Right lobe of liver (tissue), 6 donors: ENCODE measurements around the gene PTGER1. TPM values are rescaled to one million over a fixed set of nuclear protein-coding genes. Genes with fewer than 3 reads are reported as not detected.
"Not testable (repeated sequence)": the region's sequence is repeated elsewhere in the genome, so short reads cannot be mapped to it uniquely, and the experiment has no call there.

ENCODE experiments used
- ATAC-seq, 4 donors: fragments of 200-7000 bp; cut with Tn5 transposase; one replicate each; pipeline ENCODE4 v1.9.1; 2020; ENCODE audit warnings: mild to moderate bottlenecking in 4 of 4, moderate library complexity in 4 of 4
- DNase-seq, 3 donors: peaks; one replicate each; pipeline ENCODE4 v3.0.0-alpha.2; 2020
- H3K27ac ChIP-seq, 3 donors: fragments of 200-600 bp; one replicate each; pipeline ENCODE4 v1.8.0; 2022
- H3K27me3 ChIP-seq, 2 donors: fragments of 200-600 bp; one replicate each; pipeline ENCODE4 v1.8.0; 2022
- H3K36me3 ChIP-seq, 4 donors: fragments of 200-600 bp; sonication (generic) in 1 of 4; one replicate each; pipeline versions ENCODE4 v1.5.1 to v1.8.0; 2017 to 2022; ENCODE audit warnings: control low read depth in 1 of 4
- H3K4me1 ChIP-seq, 4 donors: fragments of 200-600 bp; sonication (generic) in 1 of 4; one replicate each; pipeline versions ENCODE4 v1.5.1 to v1.8.0; 2017 to 2022; ENCODE audit warnings: control low read depth in 1 of 4
- H3K4me3 ChIP-seq, 3 donors: fragments of 200-600 bp; one replicate each; pipeline ENCODE4 v1.8.0; 2022
- H3K9me3 ChIP-seq, 4 donors: fragments of 200-600 bp; sonication (generic) in 1 of 4; one replicate each; pipeline versions ENCODE4 v1.5.1 to v1.8.0; 2017 to 2022; ENCODE audit warnings: control low read depth in 1 of 4
- POLR2A ChIP-seq: fragments of 450-650 bp; IDR thresholded peaks from one replicate; pipeline ENCODE4 v1.6.1; 2017; ENCODE audit warnings: antibody characterized with exemption, mild to moderate bottlenecking
- WGBS: methylation state at CpG from one replicate; pipeline ENCODE4 v1.1.6; 2018; ENCODE audit warnings: low coverage, low lambda C conversion rate; ENCODE audit not compliant: insufficient coverage; ENCODE audit errors: missing lambda C conversion rate; 5-methylcytosine and 5-hydroxymethylcytosine counted together
- intact Hi-C, 2 donors: fragments of 100-400 bp; cut with DNase I; formaldehyde crosslinking; loops; one replicate each; pipeline versions ENCODE4 v1.11.2 to v1.14.1; 2022
- total RNA-seq, 6 experiments: library from RNA; depleted of rRNA in 2 of 6; stranded (reverse); fragments of >200 nt in 2 of 6; fragmentation: NEBNext Ultra II Directional in 3 of 6; extraction: Animal tissue kit (Norgen Biotek cat#: 25700) in 3 of 6; gene quantifications; one replicate each; pipeline versions ENCODE4 v1.1.0 to v1.2.4, GENCODE V29; 2016 to 2023
- TF ChIP-seq, protein P1 (sequence below), 4 donors: fragments of 200-600 bp in 3 of 4; fragments of 450-650 bp in 1 of 4; IDR thresholded peaks; one replicate each; pipeline versions ENCODE4 v1.5.1 to v1.8.0; 2016 to 2022; ENCODE audit warnings: antibody characterized with exemption in 4 of 4, mild to moderate bottlenecking in 2 of 4
- donor health status: DM: no; HTN: yes; CAD: no.
- donor health status: DM: no; HTN: no; CAD: no.
- donor health status: DM: no; HTN: no; CAD: no.
- donor health status: DM: no; HTN: yes; CAD: no.
- donor health status: DM: no; HTN: yes; CAD: no.

Gene PTGER1
- total RNA-seq, 6 experiments from 2014 or later, result 0.16 to 0.32 (median 0.29) TPM; not detected in 2

DNA sequence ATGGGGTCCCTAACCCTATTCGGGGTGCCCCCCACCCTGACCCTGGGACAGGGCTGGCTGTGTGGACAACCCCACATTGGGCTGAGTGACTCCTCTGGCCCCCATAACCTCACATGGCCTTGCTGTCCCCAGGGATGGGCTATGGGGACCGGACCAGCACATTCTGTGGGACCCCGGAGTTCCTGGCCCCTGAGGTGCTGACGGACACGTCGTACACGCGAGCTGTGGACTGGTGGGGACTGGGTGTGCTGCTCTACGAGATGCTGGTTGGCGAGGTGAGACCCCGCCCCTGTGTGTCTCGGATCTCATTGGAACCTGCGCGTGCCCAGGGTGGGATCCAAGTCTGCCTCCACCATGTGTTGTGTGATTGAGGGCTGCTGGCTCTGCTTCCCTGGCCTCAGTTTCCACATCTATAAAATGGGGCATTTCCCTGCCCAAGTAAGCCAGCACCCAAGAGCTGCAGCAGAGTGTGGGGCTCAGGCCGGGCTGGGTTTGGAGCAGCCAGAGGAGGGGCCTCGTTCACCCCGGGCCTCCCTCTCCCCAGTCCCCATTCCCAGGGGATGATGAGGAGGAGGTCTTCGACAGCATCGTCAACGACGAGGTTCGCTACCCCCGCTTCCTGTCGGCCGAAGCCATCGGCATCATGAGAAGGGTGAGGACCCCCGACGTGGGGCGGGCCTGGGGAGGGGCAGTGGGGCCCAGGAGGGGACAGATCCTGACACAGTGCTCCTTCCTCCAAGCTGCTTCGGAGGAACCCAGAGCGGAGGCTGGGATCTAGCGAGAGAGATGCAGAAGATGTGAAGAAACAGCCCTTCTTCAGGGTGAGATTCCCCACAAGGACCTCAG lies 4.9 kb downstream of the PTGER1 start:
- H3K9me3 ChIP-seq, result no peaks in the 10 kb centered on the region
- intact Hi-C loops, result no loop called here
- TF ChIP-seq POLR2A, result no peak
- no peak overlapping the region for H3K4me3 ChIP-seq
- WGBS, result no CpG with 5 or more reads among the region's 32 CpGs
- H3K36me3 ChIP-seq, result peaks cover 0 to 18% (median under 1%) of the 10 kb centered on the region in 4 donors
- no peak overlapping the region for H3K27ac ChIP-seq
- H3K4me1 ChIP-seq, result peaks cover 0 to 19% (median 4%) of the 10 kb centered on the region in 4 donors
- ATAC-seq, result no peak
- no peak for DNase-seq
- no peaks in the 10 kb centered on the region for H3K27me3 ChIP-seq

DNA sequence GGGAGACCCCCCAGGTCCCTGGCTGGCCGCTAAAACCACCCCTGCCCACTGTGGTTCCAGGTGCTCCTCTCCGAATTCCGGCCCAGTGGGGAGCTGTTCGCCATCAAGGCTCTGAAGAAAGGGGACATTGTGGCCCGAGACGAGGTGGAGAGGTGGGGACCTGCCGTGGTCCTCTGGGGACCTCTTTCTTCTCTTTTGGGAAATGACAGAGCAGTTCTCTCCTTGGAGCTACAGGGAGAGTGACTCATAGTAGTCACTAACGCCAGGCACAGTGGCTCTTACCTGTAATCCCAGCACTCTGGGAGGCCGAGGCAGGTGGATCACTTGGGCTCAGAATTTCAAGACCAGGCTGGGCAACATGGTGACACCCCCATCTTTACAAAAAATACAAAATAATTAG lies 7.3 kb downstream of the PTGER1 start:
- Histone ChIP-seq H3K9me3 (no peaks in the 10 kb centered on the region), H3K27ac (no peak overlapping the region), H3K36me3 (peaks cover 0 to 27% (median 5%) of the 10 kb centered on the region in 4 donors), H3K27me3 (no peaks in the 10 kb centered on the region), H3K4me1 (peaks cover 0 to 8% (median 4%) of the 10 kb centered on the region in 4 donors), H3K4me3 (no peak overlapping the region)
- intact Hi-C loops, result no loop called here
- 73% methylated on average over 7 of the region's 9 CpGs for WGBS
- DNase-seq (no peak), ATAC-seq (no peak)
- TF ChIP-seq, protein P1, sequence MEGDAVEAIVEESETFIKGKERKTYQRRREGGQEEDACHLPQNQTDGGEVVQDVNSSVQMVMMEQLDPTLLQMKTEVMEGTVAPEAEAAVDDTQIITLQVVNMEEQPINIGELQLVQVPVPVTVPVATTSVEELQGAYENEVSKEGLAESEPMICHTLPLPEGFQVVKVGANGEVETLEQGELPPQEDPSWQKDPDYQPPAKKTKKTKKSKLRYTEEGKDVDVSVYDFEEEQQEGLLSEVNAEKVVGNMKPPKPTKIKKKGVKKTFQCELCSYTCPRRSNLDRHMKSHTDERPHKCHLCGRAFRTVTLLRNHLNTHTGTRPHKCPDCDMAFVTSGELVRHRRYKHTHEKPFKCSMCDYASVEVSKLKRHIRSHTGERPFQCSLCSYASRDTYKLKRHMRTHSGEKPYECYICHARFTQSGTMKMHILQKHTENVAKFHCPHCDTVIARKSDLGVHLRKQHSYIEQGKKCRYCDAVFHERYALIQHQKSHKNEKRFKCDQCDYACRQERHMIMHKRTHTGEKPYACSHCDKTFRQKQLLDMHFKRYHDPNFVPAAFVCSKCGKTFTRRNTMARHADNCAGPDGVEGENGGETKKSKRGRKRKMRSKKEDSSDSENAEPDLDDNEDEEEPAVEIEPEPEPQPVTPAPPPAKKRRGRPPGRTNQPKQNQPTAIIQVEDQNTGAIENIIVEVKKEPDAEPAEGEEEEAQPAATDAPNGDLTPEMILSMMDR (IDR thresholded peaks at IDR 0.05), result no peak
- no peak for TF ChIP-seq POLR2A

DNA sequence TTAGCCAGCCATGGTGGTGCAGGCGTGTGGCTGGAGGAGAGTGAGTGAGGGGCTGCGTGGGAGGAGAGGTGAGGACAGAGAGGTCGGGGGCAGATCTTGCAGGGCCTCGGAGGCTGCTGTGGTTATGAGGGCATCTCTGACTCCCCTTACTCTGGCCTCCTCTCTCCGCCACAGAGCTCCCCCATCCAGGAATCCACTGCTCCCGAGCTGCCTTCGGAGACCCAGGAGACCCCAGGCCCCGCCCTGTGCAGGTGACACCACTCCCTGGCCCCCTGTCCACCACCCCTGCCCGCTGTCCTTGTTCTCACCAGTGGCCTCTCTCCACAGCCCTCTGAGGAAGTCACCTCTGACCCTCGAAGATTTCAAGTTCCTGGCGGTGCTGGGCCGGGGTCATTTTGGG lies 7.8 kb downstream of the PTGER1 start:
- Histone ChIP-seq H3K9me3 (no peaks in the 10 kb centered on the region), H3K27ac (no peak overlapping the region), H3K4me3 (no peak overlapping the region), H3K36me3 (peaks cover 0 to 27% (median 5%) of the 10 kb centered on the region in 4 donors), H3K27me3 (no peaks in the 10 kb centered on the region), H3K4me1 (peaks cover 0 to 5% (median 2%) of the 10 kb centered on the region in 4 donors)
- WGBS, result 83% methylated on average over 4 of the region's 12 CpGs
- intact Hi-C loops, result no loop called here
- ATAC-seq (no peak), DNase-seq (no peak)
- TF ChIP-seq, protein P1 (IDR thresholded peaks at IDR 0.05), result no peak
- no peak for TF ChIP-seq POLR2A

DNA sequence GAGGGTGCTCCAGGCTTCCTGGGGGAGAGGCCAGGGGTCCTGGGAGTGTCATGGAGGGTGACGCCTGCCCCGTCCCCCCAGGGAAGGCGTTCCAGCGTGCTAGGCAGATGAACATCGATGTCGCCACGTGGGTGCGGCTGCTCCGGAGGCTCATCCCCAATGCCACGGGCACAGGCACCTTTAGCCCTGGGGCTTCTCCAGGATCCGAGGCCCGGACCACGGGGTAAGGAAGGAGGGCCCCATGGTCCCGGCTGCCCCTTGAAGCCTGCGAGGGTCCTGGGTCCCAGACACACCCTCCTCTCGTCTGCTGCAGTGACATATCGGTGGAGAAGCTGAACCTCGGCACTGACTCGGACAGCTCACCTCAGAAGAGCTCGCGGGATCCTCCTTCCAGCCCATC lies 11.4 kb downstream of the PTGER1 start:
- DNase-seq (no peak), ATAC-seq (peak in 1 of 4 donors; percentile 34)
- Histone ChIP-seq H3K4me3 (no peak overlapping the region), H3K9me3 (no peaks in the 10 kb centered on the region), H3K36me3 (peaks cover 0 to 30% (median 8%) of the 10 kb centered on the region in 4 donors), H3K27ac (no peak overlapping the region), H3K4me1 (no peaks in the 10 kb centered on the region), H3K27me3 (no peaks in the 10 kb centered on the region)
- TF ChIP-seq, protein P1 (IDR thresholded peaks at IDR 0.05), result no peak
- TF ChIP-seq POLR2A, result no peak
- intact Hi-C loops, result no loop called here
- WGBS, result no CpG with 5 or more reads among the region's 21 CpGs

DNA sequence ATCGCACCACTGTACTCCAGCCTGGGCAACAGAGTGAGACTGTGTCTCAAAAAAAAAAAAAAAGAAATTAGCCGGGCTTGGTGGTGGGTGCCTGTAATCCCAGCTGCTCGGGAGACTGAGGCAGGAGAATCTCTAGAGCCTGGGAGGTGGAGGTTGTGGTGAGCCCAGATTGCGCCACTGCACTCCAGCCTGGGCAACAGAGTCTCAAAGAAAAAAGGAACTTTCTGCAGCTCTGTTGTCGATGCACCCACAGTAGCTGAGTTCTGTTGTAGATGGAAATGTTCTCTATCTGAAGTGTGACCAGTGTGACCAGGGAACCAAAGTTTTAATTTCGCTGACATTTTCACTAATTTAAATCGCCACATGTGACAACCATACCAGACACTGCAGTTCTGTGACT lies 12.8 kb downstream of the PTGER1 start:
- H3K4me1 ChIP-seq, DNase-seq, ATAC-seq, intact Hi-C loops, H3K27ac ChIP-seq, H3K27me3 ChIP-seq, H3K4me3 ChIP-seq, H3K9me3 ChIP-seq: not testable (repeated sequence)
- 97% methylated on average over 3 of the region's 7 CpGs for WGBS
- H3K36me3 ChIP-seq, result peaks cover 0 to 21% (median 8%) of the 10 kb centered on the region in 4 donors
